ENCODE results near the gene ANXA6. TPM values are rescaled to one million over a fixed set of nuclear protein-coding genes. Genes with fewer than 3 reads are reported as not detected.
A peak's percentile ranks its signal among the peaks of the same experiment; 100 is the strongest.

Gene ANXA6
- total RNA-seq, 4 donors from 2014 or later = 8.6 to 80.3 (median 24.9) TPM

DNA sequence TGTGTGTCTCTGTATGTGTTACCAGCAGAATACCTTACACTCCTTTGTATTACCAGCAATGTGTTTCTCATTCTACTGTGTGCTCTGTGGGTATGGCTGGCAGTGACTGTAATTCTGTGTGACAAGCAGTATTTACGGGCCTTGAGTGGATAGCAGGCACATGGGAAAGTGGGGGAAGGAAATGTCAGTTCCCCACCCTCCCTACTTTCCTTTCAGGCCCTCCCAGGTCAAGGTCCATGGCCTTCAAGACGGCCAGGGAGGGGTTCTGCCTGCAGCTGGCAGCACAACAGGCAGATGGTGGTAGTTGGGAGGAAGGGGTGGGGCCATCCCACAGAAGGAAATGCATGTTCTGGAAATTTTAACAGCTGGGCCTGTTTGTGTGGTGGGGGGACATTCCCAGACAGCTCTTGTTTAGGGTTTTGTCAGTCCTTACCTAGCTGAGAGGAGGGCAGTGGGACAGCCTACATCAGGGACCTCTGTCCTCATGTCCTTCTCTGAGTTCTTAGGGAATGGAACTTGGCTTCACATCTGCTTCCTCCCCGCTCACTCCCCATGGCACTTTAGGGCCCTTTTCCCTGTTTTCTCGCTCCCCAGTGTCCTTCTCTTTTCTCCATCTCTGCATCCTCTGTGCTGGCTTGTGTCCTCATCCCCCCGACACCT, 62.1 kb downstream of the ANXA6 start:
- H3K27ac ChIP-seq = peak overlapping the region; percentile 3 to 83 (median 73)
- H3K9me3 ChIP-seq = no peaks in the 10 kb centered on the region
- intact Hi-C loops (cut with DNase I) = no loop called here
- H3K4me3 ChIP-seq = no peak overlapping the region
- H3K27me3 ChIP-seq = no peaks in the 10 kb centered on the region
- 68 to 69% methylated on average over 4 of the region's 5 CpGs for WGBS, 2 donors
- peaks cover 18 to 54% (median 44%) of the 10 kb centered on the region in 3 donors for H3K4me1 ChIP-seq
- no peak for DNase-seq
- peaks cover 0 to 6% (median 0%) of the 10 kb centered on the region in 3 donors for H3K36me3 ChIP-seq
- TF ChIP-seq POLR2A (IDR thresholded peaks at IDR 0.05) = no peak
- TF ChIP-seq CTCF (IDR thresholded peaks at IDR 0.05) = no peak

DNA sequence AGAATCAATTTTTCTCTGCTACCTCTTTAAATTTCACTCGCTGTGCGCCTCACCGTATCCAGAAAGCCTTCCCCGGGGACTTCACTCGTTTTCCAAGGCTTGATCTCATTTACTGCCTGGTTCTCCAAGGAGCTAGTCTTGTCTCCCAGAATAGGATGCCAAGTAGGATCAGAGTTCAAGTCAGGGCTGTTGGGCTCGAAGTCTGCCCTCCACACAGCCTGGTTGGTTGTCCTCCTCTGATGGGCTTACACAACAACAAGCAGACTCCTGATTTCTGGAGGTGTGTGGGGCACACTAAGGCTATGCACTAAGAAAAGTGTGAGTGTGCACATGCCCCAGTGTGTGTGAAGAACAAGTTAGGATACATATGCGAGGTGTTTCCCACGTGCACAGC, 62.7 kb downstream of the ANXA6 start:
- WGBS, 2 donors = 65 to 76% methylated on average over 7 to 8 of the region's 8 CpGs
- no peak for TF ChIP-seq POLR2A (IDR thresholded peaks at IDR 0.05)
- no peak for TF ChIP-seq CTCF (IDR thresholded peaks at IDR 0.05)
- peaks cover 0 to under 1% (median 0%) of the 10 kb centered on the region in 3 donors for H3K36me3 ChIP-seq
- DNase-seq = no peak
- no peaks in the 10 kb centered on the region for H3K27me3 ChIP-seq
- peaks cover 18 to 54% (median 44%) of the 10 kb centered on the region in 3 donors for H3K4me1 ChIP-seq
- intact Hi-C loops (cut with DNase I) = no loop called here
- peak overlapping the region; percentile 18 to 83 (median 73) for H3K27ac ChIP-seq
- no peaks in the 10 kb centered on the region for H3K9me3 ChIP-seq
- H3K4me3 ChIP-seq = no peak overlapping the region

- no peaks in the 10 kb centered on the region for H3K9me3 ChIP-seq
- H3K27ac ChIP-seq = peak overlapping the region; percentile 18 to 83 (median 73)
- no peak for DNase-seq
- H3K36me3 ChIP-seq = no peaks in the 10 kb centered on the region
- H3K27me3 ChIP-seq = no peaks in the 10 kb centered on the region
- peaks cover 18 to 54% (median 44%) of the 10 kb centered on the region in 3 donors for H3K4me1 ChIP-seq
- TF ChIP-seq POLR2A (IDR thresholded peaks at IDR 0.05) (no peak), CTCF (IDR thresholded peaks at IDR 0.05) (no peak)
- intact Hi-C loops (cut with DNase I) = no loop called here
- H3K4me3 ChIP-seq = no peak overlapping the region
- 46 to 52% methylated on average over 9 to 12 of the region's 12 CpGs for WGBS, 2 donors
These were observed 63.3 kb downstream of the ANXA6 start for GRCh38 chr5:151094030-151094851.

- no peak overlapping the region for H3K4me3 ChIP-seq
- no peak for TF ChIP-seq POLR2A (IDR thresholded peaks at IDR 0.05)
- TF ChIP-seq CTCF (IDR thresholded peaks at IDR 0.05) = no peak
- 23 to 48% methylated on average over 2 of the region's 2 CpGs for WGBS, 2 donors
- intact Hi-C loops (cut with DNase I) = no loop called here
- DNase-seq = no peak
- no peaks in the 10 kb centered on the region for H3K27me3 ChIP-seq
- H3K36me3 ChIP-seq = no peaks in the 10 kb centered on the region
- H3K4me1 ChIP-seq = peaks cover 18 to 54% (median 44%) of the 10 kb centered on the region in 3 donors
- peak overlapping the region in 3 of 4 donors; percentile 69 to 83 (median 77) for H3K27ac ChIP-seq
- H3K9me3 ChIP-seq = no peaks in the 10 kb centered on the region
These were observed 64.1 kb downstream of the ANXA6 start for GRCh38 chr5:151093476-151093889.

- no peaks in the 10 kb centered on the region for H3K9me3 ChIP-seq
- intact Hi-C loops (cut with DNase I) = no loop called here
- TF ChIP-seq POLR2A (IDR thresholded peaks at IDR 0.05) (no peak), CTCF (IDR thresholded peaks at IDR 0.05) (no peak)
- H3K4me1 ChIP-seq = peaks cover 18 to 52% (median 40%) of the 10 kb centered on the region in 3 donors
- no peak for DNase-seq
- 64 to 69% methylated on average over 2 of the region's 2 CpGs for WGBS, 2 donors
- no peak overlapping the region for H3K4me3 ChIP-seq
- no peaks in the 10 kb centered on the region for H3K27me3 ChIP-seq
- H3K27ac ChIP-seq = peak overlapping the region in 2 of 4 donors; percentile 77 to 83
- no peaks in the 10 kb centered on the region for H3K36me3 ChIP-seq
These were observed 64.8 kb downstream of the ANXA6 start for GRCh38 chr5:151092762-151093161.

All from esophagus squamous epithelium (tissue), 5 donors.